Activated naive CD8-positive, alpha-beta T cell treated with anti-CD3 and anti-CD28 coated beads, Interleukin-2, amount 50 U/mL, for 24 hours (primary cell): ENCODE measurements around the gene HES7.
"Not testable (repeated sequence)": the region's sequence is repeated elsewhere in the genome, so short reads cannot be mapped to it uniquely, and the experiment has no call there.

ENCODE experiments used
- ATAC-seq: fragments of 150-1000 bp; cut with Tn5 transposase; one replicate; pipeline ENCODE4 v1.10.0; 2021
- DNase-seq: peaks from one replicate; pipeline ENCODE4 v3.0.0; 2021
- H3K27ac Mint-ChIP-seq: one replicate; pipeline ENCODE4 v1.8.0; 2021; ENCODE audit warnings: mild to moderate bottlenecking, mixed read lengths
- H3K27me3 Mint-ChIP-seq: one replicate; pipeline ENCODE4 v1.8.0; 2021; ENCODE audit warnings: mixed read lengths
- H3K36me3 Mint-ChIP-seq: one replicate; pipeline ENCODE4 v1.8.0; 2021; ENCODE audit warnings: low read depth, mixed read lengths
- H3K4me1 Mint-ChIP-seq: one replicate; pipeline ENCODE4 v1.8.0; 2021; ENCODE audit warnings: mixed read lengths
- H3K4me3 Mint-ChIP-seq: one replicate; pipeline ENCODE4 v1.8.0; 2021; ENCODE audit warnings: mild to moderate bottlenecking, moderate library complexity, mixed read lengths
- H3K9me3 Mint-ChIP-seq: one replicate; pipeline ENCODE4 v1.8.0; 2021; ENCODE audit warnings: mixed read lengths

HES7 gene

GRCh38 chr17:8123695-8124349 lies at the start of gene HES7:
Gene HES7 (minus strand): TSS chr17:8124106. CDS start chr17:8124084, 22 bp downstream.
- no peak for ATAC-seq
- Mint-ChIP-seq H3K27ac (peak within 1 kb of the TSS; percentile 78), H3K36me3 (peaks cover 16% of the 10 kb centered on the region), H3K4me3 (peak within 1 kb of the TSS; percentile 93), H3K9me3 (peaks cover 3% of the 10 kb centered on the region), H3K4me1 (peaks cover 70% of the 10 kb centered on the region), H3K27me3 (peaks cover 51% of the 10 kb centered on the region)
- DNase-seq: no peak

- Mint-ChIP-seq H3K4me3 (peak overlapping the region; percentile 80), H3K4me1 (peaks cover 50% of the 10 kb centered on the region), H3K36me3 (peaks cover 6% of the 10 kb centered on the region), H3K27me3 (no peaks in the 10 kb centered on the region), H3K27ac (peak overlapping the region; percentile 100), H3K9me3 (no peaks in the 10 kb centered on the region)
- DNase-seq (peak; percentile 75), ATAC-seq (peak; percentile 91)
Measured at GRCh38 chr17:8173056-8173870, 49.4 kb upstream of the HES7 start.

DNA sequence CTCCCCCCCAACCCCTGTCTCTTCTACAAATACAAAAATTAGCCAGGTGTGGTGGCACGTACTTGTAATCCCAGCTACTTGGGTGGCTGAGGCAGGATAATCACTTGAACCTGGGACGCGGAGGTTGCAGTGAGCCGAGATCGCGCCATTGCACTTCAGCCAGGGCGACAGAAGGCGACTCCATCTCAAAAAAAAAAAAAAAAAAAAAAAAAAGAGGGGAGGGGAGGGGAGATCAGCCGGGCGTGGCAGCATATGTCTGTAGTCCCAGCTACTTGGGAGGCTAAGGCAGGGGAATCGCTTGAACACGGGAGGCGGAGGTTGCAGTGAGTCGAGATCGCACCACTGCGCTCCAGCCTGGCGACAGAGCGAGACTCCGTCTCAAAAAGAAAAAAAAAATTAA lies 46.3 kb upstream of the HES7 start:
- peaks cover 37% of the 10 kb centered on the region for H3K4me1 Mint-ChIP-seq
- not testable (repeated sequence) for DNase-seq, H3K36me3 Mint-ChIP-seq, ATAC-seq, H3K4me3 Mint-ChIP-seq, H3K27ac Mint-ChIP-seq, H3K27me3 Mint-ChIP-seq, H3K9me3 Mint-ChIP-seq

- Mint-ChIP-seq H3K4me3 (no peak overlapping the region), H3K27ac (no peak overlapping the region), H3K36me3 (no peaks in the 10 kb centered on the region), H3K9me3 (no peaks in the 10 kb centered on the region), H3K27me3 (no peaks in the 10 kb centered on the region), H3K4me1 (peaks cover 33% of the 10 kb centered on the region)
- no peak for ATAC-seq
- DNase-seq: no peak
Measured at GRCh38 chr17:8167526-8167925, 43.6 kb upstream of the HES7 start.

DNA sequence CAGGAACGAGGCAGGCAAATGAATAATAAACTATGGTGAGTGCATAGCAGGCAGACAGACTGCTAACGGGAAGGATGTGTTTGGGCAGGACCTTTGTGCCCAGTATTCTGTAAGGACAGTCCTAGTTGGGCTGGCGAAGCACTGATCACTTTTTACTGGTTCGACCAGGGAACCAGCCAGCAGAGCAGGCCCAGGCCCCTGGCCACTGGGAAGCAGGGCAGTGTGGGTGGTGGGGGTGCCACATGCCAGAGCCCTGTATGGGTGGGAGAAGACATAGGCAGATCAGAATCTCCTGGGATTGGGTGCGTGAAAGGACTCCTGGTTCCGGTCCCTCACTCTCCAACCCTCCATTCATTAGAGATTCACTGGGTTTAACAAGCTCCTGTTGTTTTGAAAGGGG lies 42.8 kb upstream of the HES7 start:
- Mint-ChIP-seq H3K27me3 (no peaks in the 10 kb centered on the region), H3K9me3 (no peaks in the 10 kb centered on the region), H3K27ac (no peak overlapping the region), H3K36me3 (peaks cover 2% of the 10 kb centered on the region), H3K4me3 (no peak overlapping the region), H3K4me1 (peaks cover 35% of the 10 kb centered on the region)
- DNase-seq (no peak), ATAC-seq (no peak)

DNA sequence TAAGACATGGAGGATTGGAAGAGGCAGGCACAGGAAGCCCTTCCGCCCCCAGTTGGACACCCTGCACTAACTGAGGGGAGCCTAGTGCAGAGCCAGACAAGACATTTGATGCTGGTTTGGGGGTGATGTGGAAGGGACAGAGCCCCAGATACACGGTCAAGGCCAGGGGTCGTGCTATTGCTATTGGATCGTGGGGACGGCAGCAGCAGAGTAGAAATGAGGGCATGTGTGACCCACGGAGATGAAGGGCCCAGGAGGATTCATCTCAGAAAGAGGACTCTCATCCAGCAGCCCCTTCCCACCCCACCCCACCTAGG lies 40.9 kb upstream of the HES7 start:
- Mint-ChIP-seq H3K27ac (peak overlapping the region; percentile 95), H3K9me3 (no peaks in the 10 kb centered on the region), H3K4me3 (peak overlapping the region; percentile 81), H3K36me3 (peaks cover 18% of the 10 kb centered on the region), H3K4me1 (peaks cover 51% of the 10 kb centered on the region), H3K27me3 (no peaks in the 10 kb centered on the region)
- DNase-seq (no peak), ATAC-seq (no peak)

DNA sequence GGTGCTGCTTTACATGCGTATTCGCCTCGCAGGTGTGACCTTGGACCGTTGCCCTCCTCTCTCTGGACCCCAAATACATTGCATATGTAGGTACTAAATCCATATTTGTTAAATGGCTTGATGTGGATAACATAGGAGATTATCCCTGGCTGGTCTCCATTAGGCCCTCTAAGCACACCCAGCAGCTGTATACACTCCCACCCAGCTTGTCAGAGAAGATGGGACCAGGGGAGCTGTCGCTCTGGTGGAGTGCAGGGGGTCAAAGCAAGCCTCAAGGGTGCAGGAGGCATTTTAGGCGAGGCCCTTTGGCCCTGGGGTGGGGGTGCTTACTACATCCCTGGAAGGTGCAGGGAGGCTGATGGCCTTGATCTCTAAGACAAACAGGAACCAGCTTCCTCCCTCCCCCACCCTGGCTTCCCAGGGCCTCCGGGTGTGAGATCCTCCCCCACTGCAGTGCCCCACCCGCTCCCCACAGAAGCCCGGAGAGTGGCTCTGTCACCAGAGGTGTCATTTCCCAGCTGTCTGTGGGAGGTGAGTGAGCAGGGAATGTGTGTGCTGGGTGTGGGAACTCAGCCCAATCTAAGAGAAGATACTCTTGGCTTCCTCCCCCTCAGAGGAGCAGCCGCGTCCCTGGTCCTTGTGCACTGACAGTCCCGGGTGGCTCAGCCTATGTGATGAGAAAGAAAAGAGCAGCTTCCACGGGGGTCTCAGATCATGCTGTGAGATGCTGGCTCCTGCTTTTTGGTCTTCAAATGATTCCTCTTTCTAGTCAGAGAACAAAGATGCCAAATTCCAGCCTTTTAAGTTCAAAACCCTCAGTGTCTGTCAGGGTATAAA lies 40.3 kb upstream of the HES7 start:
- peak overlapping the region; percentile 81 for H3K4me3 Mint-ChIP-seq
- DNase-seq (peak; percentile 81), ATAC-seq (peak; percentile 67)
- peak overlapping the region; percentile 95 for H3K27ac Mint-ChIP-seq
- no peaks in the 10 kb centered on the region for H3K27me3 Mint-ChIP-seq
- H3K9me3 Mint-ChIP-seq: no peaks in the 10 kb centered on the region
- peaks cover 57% of the 10 kb centered on the region for H3K4me1 Mint-ChIP-seq
- peaks cover 23% of the 10 kb centered on the region for H3K36me3 Mint-ChIP-seq

- peak overlapping the region; percentile 95 for H3K27ac Mint-ChIP-seq
Measured at GRCh38 chr17:8162997-8163977, 39.4 kb upstream of the HES7 start.

DNA sequence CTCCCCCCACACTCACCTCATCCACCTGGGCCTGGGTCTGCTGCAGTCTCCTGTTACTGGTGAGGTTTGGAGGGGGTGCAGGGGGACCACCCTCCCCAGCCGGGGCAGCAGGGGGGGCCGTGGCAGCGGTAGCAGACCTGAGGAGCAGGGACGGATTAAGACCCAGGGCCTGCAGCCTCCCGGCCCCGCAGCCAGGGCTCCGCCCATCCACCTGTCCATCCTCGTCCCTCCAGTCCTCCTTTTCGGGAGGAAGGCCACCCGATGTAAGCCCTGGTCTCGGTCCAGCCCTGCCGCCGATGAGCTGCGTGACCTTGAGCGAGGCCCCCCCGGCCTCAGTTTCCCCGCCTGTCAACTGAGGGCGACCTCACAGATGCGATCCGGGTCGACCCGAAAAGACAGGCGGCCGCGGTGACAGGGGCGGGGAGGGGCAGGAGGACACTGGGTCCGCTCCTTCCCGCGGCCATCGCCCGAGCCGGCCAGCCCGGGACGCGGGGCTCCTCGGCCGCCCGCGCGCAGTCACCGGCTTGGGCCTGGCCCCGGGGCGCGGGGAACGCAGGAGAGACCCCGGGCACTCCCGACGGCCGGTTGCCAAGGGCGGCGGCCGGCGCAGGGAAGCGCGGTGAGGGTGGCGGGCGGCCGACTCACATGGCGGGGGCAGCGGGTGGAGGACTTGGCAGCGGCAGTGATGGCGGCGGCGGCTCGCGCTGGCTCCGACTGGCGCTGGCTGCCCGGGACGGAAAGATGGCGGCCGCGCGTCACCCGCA lies 38.5 kb upstream of the HES7 start, which contains the start of gene VAMP2:
VAMP2 (minus strand) TSS at position 716 of the 764 bp plus-strand sequence; CDS start at position 647, 69 bp downstream.
- ATAC-seq (peak; percentile 29), DNase-seq (peak; percentile 84)
- Mint-ChIP-seq H3K27me3 (no peaks in the 10 kb centered on the region), H3K4me1 (peaks cover 65% of the 10 kb centered on the region), H3K9me3 (no peaks in the 10 kb centered on the region), H3K36me3 (peaks cover 23% of the 10 kb centered on the region), H3K27ac (peak within 1 kb of the TSS; percentile 95), H3K4me3 (peak within 1 kb of the TSS; percentile 85)

More at GRCh38 chr17:8162997-8163977, 39.4 kb upstream of the HES7 start:
- H3K9me3 Mint-ChIP-seq: no peaks in the 10 kb centered on the region
- ATAC-seq (no peak), DNase-seq (peak; percentile 48)
- peaks cover 23% of the 10 kb centered on the region for H3K36me3 Mint-ChIP-seq
- H3K4me3 Mint-ChIP-seq: peak overlapping the region; percentile 85
- no peaks in the 10 kb centered on the region for H3K27me3 Mint-ChIP-seq
- peaks cover 64% of the 10 kb centered on the region for H3K4me1 Mint-ChIP-seq

DNA sequence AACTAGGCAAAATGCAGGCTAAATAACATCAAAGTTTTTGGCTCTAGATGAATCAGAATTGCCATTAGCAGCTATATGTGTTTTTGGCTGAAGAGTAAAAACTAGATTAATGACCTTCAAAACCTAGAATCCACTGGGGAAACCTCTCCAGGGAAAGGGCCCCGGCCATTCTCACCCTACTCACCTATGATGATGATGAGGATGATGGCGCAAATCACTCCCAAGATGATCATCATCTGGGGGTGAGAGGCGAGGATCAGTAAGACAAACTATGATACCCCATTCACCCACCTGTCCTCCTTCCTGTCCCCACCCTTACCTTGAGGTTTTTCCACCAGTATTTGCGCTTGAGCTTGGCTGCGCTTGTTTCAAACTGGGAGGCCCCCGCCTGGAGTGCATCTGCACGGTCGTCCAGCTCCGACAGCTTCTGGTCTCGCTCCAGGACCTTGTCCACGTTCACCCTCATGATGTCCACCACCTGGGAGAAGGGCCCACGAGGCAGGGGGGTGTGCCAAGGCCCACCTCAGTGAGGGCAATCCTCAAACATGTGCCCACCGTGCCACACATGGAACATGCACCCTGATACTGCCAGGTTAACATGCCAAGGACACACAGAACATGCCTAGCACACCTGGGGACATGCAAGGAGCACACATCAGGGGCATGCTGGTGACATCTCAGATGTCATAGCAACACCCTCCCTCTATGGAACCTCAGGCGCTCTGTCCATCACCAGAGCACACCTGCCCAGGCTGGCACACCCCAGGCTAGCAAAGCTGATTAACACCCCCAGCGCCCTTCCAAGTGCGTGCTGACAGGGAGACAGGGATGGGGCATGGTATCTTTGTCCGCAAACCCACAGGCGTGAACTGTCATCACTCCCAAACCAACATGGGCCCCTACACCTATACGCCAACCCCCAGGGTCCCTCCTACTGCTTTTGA lies 37.7 kb upstream of the HES7 start:
- Mint-ChIP-seq H3K27me3 (no peaks in the 10 kb centered on the region), H3K9me3 (no peaks in the 10 kb centered on the region), H3K27ac (peak overlapping the region; percentile 93), H3K36me3 (peaks cover 23% of the 10 kb centered on the region), H3K4me1 (peaks cover 63% of the 10 kb centered on the region), H3K4me3 (peak overlapping the region; percentile 85)
- ATAC-seq: no peak
- DNase-seq: no peak

DNA sequence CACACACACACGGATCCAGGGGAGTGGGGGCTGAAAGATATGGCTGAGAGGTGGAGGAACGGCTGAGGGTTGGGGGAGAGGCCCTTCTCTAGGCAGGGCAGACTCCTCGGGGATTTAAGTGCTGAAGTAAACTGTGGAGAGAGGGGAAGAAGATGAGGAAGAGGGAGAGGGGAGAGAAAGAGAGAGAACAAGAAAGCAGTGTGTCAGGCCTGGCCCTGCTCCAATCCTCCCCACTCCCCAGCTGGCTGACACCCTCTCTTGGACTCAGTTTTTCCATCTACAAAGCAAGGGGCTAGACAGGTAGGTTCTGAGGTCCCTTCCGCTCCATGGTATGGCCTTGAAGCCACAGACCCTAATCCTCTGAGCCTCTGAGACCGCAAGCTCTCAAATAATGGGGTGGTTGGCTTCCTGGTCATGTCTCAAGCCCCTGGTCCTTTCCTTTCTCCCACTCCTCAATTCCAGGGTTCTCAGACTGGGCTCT lies 36.9 kb upstream of the HES7 start:
- peaks cover 23% of the 10 kb centered on the region for H3K36me3 Mint-ChIP-seq
- H3K4me3 Mint-ChIP-seq: peak overlapping the region; percentile 85
- no peak for ATAC-seq
- H3K9me3 Mint-ChIP-seq: no peaks in the 10 kb centered on the region
- no peaks in the 10 kb centered on the region for H3K27me3 Mint-ChIP-seq
- H3K27ac Mint-ChIP-seq: peak overlapping the region; percentile 93
- H3K4me1 Mint-ChIP-seq: peaks cover 60% of the 10 kb centered on the region
- peak; percentile 37 for DNase-seq

DNA sequence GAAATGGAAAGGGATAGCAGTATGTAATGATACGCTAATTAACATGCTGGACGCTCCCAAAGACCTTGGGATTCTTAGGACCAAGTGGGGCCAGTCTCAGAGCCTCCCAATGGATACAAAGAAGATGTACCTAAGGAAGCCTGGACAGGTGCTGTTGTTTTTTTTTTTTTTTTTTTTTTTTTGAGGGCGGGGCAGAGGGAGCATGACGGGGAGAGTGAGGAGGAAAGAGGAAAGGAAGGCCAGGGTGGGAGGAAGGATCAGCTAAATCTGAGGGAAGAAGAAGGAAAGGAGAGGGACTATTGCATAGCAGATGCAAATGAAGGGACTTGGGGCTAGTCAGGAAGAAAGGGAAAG lies 36.3 kb upstream of the HES7 start:
- Mint-ChIP-seq H3K27me3 (no peaks in the 10 kb centered on the region), H3K4me3 (peak overlapping the region; percentile 85), H3K27ac (peak overlapping the region; percentile 93), H3K9me3 (no peaks in the 10 kb centered on the region), H3K4me1 (peaks cover 63% of the 10 kb centered on the region), H3K36me3 (peaks cover 23% of the 10 kb centered on the region)
- ATAC-seq (no peak), DNase-seq (no peak)
